Measurements from ENCODE around the gene SETDB2. TPM values are rescaled to one million over a fixed set of nuclear protein-coding genes. Genes with fewer than 3 reads are reported as not detected.

Gene SETDB2
- polyA plus RNA-seq, 4 donors, result 13.3 to 22.4 (median 21.2) TPM

- no peak for DNase-seq (ENCODE audit: low read depth in 4 of 4, low spot score in 3 of 4)
Measured at GRCh38 chr13:49524740-49525501, 80.8 kb downstream of the SETDB2 start.

GRCh38 chr13:49527123-49527522, 83.0 kb downstream of the SETDB2 start:
- no peak for DNase-seq (ENCODE audit: low read depth in 4 of 4, low spot score in 3 of 4)

- DNase-seq (ENCODE audit: low read depth in 4 of 4, low spot score in 3 of 4), result no peak
Measured at GRCh38 chr13:49528161-49528560, 84.1 kb downstream of the SETDB2 start.

- no peak for DNase-seq (ENCODE audit: low read depth in 4 of 4, low spot score in 3 of 4)
Measured at GRCh38 chr13:49530457-49530856, 86.4 kb downstream of the SETDB2 start.

- DNase-seq (ENCODE audit: low read depth in 4 of 4, low spot score in 3 of 4), result no peak
Measured at GRCh38 chr13:49532593-49532992, 88.5 kb downstream of the SETDB2 start.

- no peak for DNase-seq (ENCODE audit: low read depth in 4 of 4, low spot score in 3 of 4)
Measured at GRCh38 chr13:49533011-49533410, 88.9 kb downstream of the SETDB2 start.

GRCh38 chr13:49533591-49534269, 89.7 kb downstream of the SETDB2 start:
- DNase-seq (ENCODE audit: low read depth in 4 of 4, low spot score in 3 of 4), result no peak

GRCh38 chr13:49536144-49536873, 92.2 kb downstream of the SETDB2 start:
- no peak for DNase-seq (ENCODE audit: low read depth in 4 of 4, low spot score in 3 of 4)

GRCh38 chr13:49538404-49538803, 94.3 kb downstream of the SETDB2 start:
- DNase-seq (ENCODE audit: low read depth in 4 of 4, low spot score in 3 of 4), result no peak

- DNase-seq (ENCODE audit: low read depth in 4 of 4, low spot score in 3 of 4), result no peak
Measured at GRCh38 chr13:49539313-49539712, 95.2 kb downstream of the SETDB2 start.

GRCh38 chr13:49539746-49540145, 95.7 kb downstream of the SETDB2 start:
- no peak for DNase-seq (ENCODE audit: low read depth in 4 of 4, low spot score in 3 of 4)

- no peak for DNase-seq (ENCODE audit: low read depth in 4 of 4, low spot score in 3 of 4)
Measured at GRCh38 chr13:49540552-49540951, 96.5 kb downstream of the SETDB2 start.

GRCh38 chr13:49543656-49544055, 99.6 kb downstream of the SETDB2 start:
- DNase-seq (ENCODE audit: low read depth in 4 of 4, low spot score in 3 of 4), result no peak

Other genes with a start within 250 kb of the SETDB2 start
- gene MLNR, start 223.9 kb upstream of the SETDB2 start, polyA plus RNA-seq (ENCODE audit: insufficient read length in 4 of 4), result under 1 TPM in 2 of 4 donors, not detected in 2; 0.14 to 0.17 TPM
- 10 to 100 TPM; 13.5 to 15.4 (median 15.1) TPM for gene CDADC1, start 196.3 kb upstream of the SETDB2 start, polyA plus RNA-seq (ENCODE audit: insufficient read length in 4 of 4)
- 10 to 100 TPM in 3 of 4 donors, 1 to 10 TPM in 1; 6.1 to 23.2 (median 20.5) TPM for gene CAB39L, start 210 bp upstream of the SETDB2 start, polyA plus RNA-seq (ENCODE audit: insufficient read length in 4 of 4)
- 10 to 100 TPM; 27.0 to 52.5 (median 36.1) TPM for gene PHF11, start 51.7 kb downstream of the SETDB2 start, polyA plus RNA-seq (ENCODE audit: insufficient read length in 4 of 4)
- gene RCBTB1, start 141.3 kb downstream of the SETDB2 start, polyA plus RNA-seq (ENCODE audit: insufficient read length in 4 of 4), result 10 to 100 TPM; 28.6 to 45.2 (median 42.4) TPM
- under 1 TPM; 0.27 to 0.46 (median 0.37) TPM for gene ARL11, start 184.2 kb downstream of the SETDB2 start, polyA plus RNA-seq (ENCODE audit: insufficient read length in 4 of 4)
- 10 to 100 TPM; 52.8 to 72.3 (median 58.2) TPM for gene EBPL, start 247.2 kb downstream of the SETDB2 start, polyA plus RNA-seq (ENCODE audit: insufficient read length in 4 of 4)

All from left renal pelvis (tissue), 4 donors.